ENCODE measurements around the gene HOXC5. TPM values are rescaled to one million over a fixed set of nuclear protein-coding genes. Genes with fewer than 3 reads are reported as not detected.

Gene HOXC5
- total RNA-seq, 1 experiment from 2014 or later: 5.0 TPM

DNA sequence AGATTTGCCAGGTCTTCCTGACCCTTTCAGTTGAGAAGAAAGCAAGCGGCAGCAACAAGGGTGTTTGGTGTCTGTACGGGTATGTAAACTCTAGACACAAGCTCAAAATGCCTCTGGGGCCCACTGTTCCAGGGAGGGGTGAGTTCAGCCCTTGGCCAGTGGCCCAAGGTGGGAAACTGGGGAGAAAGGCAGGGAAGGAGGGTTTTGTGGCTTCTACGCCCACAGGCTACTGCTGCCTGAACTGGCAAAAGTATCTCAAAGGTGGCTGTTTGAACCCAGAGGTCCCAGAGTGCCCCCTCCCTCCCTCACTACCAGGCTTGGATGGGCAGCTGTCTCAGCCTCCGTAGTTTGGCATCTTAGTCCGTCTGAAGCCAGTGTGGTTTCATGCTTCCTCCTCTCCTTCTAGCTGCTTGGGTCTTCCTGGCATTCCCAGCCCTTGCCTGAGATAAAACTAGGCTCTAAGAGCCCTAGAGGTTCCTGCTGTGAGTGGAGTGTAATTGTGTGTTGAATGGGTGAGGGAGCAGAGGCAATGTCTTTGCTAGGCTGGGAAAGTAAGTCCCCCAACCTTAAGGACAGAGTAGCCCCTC, 5.5 kb downstream of the HOXC5 start:
- no peaks in the 10 kb centered on the region for H3K36me3 ChIP-seq (ENCODE audit: control insufficient read depth, insufficient read depth, low read length)
- no peak for DNase-seq (ENCODE audit: low read depth, low spot score)
- H3K27me3 ChIP-seq (ENCODE audit: control insufficient read depth, insufficient read depth, low read length): no peaks in the 10 kb centered on the region
- POLR2A ChIA-PET: no interaction called here
- peak overlapping the region; percentile 81 for H3K27ac ChIP-seq (ENCODE audit: low read length)
- H3K9me3 ChIP-seq (ENCODE audit: control insufficient read depth, insufficient read depth, low read depth, low read length): no peaks in the 10 kb centered on the region
- peak; percentile 3 for ATAC-seq
- in situ Hi-C loops (cut with HindIII; ENCODE audit: low pct_unique_long_range_greater_than_20kb, low sequenced_read_pairs): no loop called here
- intact Hi-C loops (cut with micrococcal nuclease; ENCODE audit: unreplicated experiment): no loop called here
- no peak overlapping the region; a peak in 2 of 4 replicates for H3K4me3 ChIP-seq (ENCODE audit: low read depth in 2 of 2, low read length in 2 of 2)
- TF ChIP-seq, protein P1, sequence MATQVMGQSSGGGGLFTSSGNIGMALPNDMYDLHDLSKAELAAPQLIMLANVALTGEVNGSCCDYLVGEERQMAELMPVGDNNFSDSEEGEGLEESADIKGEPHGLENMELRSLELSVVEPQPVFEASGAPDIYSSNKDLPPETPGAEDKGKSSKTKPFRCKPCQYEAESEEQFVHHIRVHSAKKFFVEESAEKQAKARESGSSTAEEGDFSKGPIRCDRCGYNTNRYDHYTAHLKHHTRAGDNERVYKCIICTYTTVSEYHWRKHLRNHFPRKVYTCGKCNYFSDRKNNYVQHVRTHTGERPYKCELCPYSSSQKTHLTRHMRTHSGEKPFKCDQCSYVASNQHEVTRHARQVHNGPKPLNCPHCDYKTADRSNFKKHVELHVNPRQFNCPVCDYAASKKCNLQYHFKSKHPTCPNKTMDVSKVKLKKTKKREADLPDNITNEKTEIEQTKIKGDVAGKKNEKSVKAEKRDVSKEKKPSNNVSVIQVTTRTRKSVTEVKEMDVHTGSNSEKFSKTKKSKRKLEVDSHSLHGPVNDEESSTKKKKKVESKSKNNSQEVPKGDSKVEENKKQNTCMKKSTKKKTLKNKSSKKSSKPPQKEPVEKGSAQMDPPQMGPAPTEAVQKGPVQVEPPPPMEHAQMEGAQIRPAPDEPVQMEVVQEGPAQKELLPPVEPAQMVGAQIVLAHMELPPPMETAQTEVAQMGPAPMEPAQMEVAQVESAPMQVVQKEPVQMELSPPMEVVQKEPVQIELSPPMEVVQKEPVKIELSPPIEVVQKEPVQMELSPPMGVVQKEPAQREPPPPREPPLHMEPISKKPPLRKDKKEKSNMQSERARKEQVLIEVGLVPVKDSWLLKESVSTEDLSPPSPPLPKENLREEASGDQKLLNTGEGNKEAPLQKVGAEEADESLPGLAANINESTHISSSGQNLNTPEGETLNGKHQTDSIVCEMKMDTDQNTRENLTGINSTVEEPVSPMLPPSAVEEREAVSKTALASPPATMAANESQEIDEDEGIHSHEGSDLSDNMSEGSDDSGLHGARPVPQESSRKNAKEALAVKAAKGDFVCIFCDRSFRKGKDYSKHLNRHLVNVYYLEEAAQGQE (IDR thresholded peaks at IDR 0.05; ENCODE audit: insufficient read depth in 1 of 2, low read depth in 2 of 2, low read length in 1 of 2): no peak
- no peak; the same call in 1 of the 2 replicates for TF ChIP-seq POLR2AphosphoS5 (IDR thresholded peaks at IDR 0.05; ENCODE audit: low read depth, low read length)
- no peak for TF ChIP-seq SIN3A (IDR thresholded peaks at IDR 0.05; ENCODE audit: borderline replicate concordance, insufficient read depth, low read depth, low read length)
- TF ChIP-seq, protein P2, sequence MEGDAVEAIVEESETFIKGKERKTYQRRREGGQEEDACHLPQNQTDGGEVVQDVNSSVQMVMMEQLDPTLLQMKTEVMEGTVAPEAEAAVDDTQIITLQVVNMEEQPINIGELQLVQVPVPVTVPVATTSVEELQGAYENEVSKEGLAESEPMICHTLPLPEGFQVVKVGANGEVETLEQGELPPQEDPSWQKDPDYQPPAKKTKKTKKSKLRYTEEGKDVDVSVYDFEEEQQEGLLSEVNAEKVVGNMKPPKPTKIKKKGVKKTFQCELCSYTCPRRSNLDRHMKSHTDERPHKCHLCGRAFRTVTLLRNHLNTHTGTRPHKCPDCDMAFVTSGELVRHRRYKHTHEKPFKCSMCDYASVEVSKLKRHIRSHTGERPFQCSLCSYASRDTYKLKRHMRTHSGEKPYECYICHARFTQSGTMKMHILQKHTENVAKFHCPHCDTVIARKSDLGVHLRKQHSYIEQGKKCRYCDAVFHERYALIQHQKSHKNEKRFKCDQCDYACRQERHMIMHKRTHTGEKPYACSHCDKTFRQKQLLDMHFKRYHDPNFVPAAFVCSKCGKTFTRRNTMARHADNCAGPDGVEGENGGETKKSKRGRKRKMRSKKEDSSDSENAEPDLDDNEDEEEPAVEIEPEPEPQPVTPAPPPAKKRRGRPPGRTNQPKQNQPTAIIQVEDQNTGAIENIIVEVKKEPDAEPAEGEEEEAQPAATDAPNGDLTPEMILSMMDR (IDR thresholded peaks at IDR 0.05): no peak
- TF ChIP-seq TCF7L2 (IDR thresholded peaks at IDR 0.05; ENCODE audit: low read depth, low read length): no peak
- no TSS peak for BruUV-seq (replicated peaks)
- H3K4me1 ChIP-seq (ENCODE audit: control insufficient read depth, insufficient read depth, low read length): peaks cover 95% of the 10 kb centered on the region
- CTCF ChIA-PET: interaction anchor here (0.6 kb wide), 1 partner anchor 12 kb away, joined by 4 read pairs; no protein-coding TSS in a partner anchor

DNA sequence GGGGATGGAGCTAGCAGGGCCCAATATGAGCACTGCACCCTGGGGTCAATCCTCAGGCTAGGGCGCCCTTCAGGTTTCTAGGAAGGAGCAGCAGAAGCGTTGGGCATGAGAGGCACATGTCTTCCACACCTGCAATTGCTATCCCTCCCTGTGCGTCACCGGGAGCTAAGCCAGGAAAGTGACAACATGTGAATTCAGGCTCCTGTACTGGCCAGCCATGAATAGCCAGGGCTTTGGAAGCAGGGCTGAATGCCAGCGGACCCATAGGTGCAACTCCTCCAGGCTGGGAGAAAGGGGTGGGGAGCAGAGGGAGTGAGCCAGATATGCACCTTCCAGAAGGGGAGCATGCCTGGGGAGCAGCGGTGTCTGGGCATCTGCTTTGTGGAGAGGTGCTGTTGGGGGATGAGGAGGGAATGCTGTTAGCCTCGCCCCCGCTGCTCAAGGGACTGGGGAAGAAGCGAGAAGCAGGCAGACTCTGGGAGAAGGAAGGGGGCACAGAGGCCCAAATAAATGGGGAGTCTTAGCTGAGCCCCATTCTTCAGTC, 6.1 kb downstream of the HOXC5 start:
- H3K27ac ChIP-seq (ENCODE audit: low read length): peak overlapping the region; percentile 81
- H3K27me3 ChIP-seq (ENCODE audit: control insufficient read depth, insufficient read depth, low read length): no peaks in the 10 kb centered on the region
- peak; percentile 27 for ATAC-seq
- no peaks in the 10 kb centered on the region for H3K36me3 ChIP-seq (ENCODE audit: control insufficient read depth, insufficient read depth, low read length)
- intact Hi-C loops (cut with micrococcal nuclease; ENCODE audit: unreplicated experiment) (no loop called here), in situ Hi-C loops (cut with HindIII; ENCODE audit: low pct_unique_long_range_greater_than_20kb, low sequenced_read_pairs) (no loop called here)
- CTCF ChIA-PET: interaction anchor here (0.6 kb wide), 2 partner anchors 12 to 181 kb away, joined by 4 to 7 read pairs; no protein-coding TSS in a partner anchor
- DNase-seq (ENCODE audit: low read depth, low spot score): no peak
- H3K4me3 ChIP-seq (ENCODE audit: low read depth in 2 of 2, low read length in 2 of 2): no peak overlapping the region
- no peak for TF ChIP-seq SIN3A (IDR thresholded peaks at IDR 0.05; ENCODE audit: borderline replicate concordance, insufficient read depth, low read depth, low read length)
- TF ChIP-seq, protein P2 (IDR thresholded peaks at IDR 0.05): no peak
- TF ChIP-seq, protein P1 (IDR thresholded peaks at IDR 0.05; ENCODE audit: insufficient read depth in 1 of 2, low read depth in 2 of 2, low read length in 1 of 2): no peak
- peaks cover 96% of the 10 kb centered on the region for H3K4me1 ChIP-seq (ENCODE audit: control insufficient read depth, insufficient read depth, low read length)
- no peaks in the 10 kb centered on the region for H3K9me3 ChIP-seq (ENCODE audit: control insufficient read depth, insufficient read depth, low read depth, low read length)
- POLR2A ChIA-PET: no interaction called here
- BruUV-seq (replicated peaks): no TSS peak

Data from Panc1 (cell line).